H1 (cell line): Measurements from ENCODE around the gene SPTBN5. TPM values are rescaled to one million over a fixed set of nuclear protein-coding genes. Genes with fewer than 3 reads are reported as not detected.

Source experiments
- CTCF ChIA-PET: fragments of 300-600 bp; sonication (Branson Sonifier 250); formaldehyde crosslinking; loops from one replicate; lab custom pipeline; 2021; ENCODE audit not compliant: partially characterized antibody; lab: Charles Lee
- POLR2A ChIA-PET: fragments of 300-600 bp; sonication (Branson Sonifier 250); formaldehyde crosslinking; loops from one replicate; lab custom pipeline; 2021; ENCODE audit warnings: inconsistent platforms; ENCODE audit not compliant: partially characterized antibody; lab: Charles Lee
- DNase-seq, 2 experiments: peaks; one replicate each; pipeline versions ENCODE4 v3.0.0 to v3.0.0-alpha.2; 2010 to 2022; ENCODE audit warnings: low spot score in 2 of 2, low read depth in 1 of 2, mixed read lengths in 1 of 2
- FAIRE-seq: peaks from 2 replicates; lab custom pipeline; 2011; peaks lifted over from hg19 to GRCh38; lab: Jason Lieb, UNC
- H2AFZ ChIP-seq: 2 replicates; pipeline ENCODE4 v1.8.1; 2012; ENCODE audit warnings: low read length, inconsistent platforms
- H2AK5ac ChIP-seq: 2 replicates; pipeline ENCODE4 v1.6.1; 2013; ENCODE audit warnings: low read depth, low read length
- H2BK120ac ChIP-seq: replicated peaks from 2 replicates; pipeline ENCODE3; 2013; ENCODE audit warnings: low read depth, low read length, inconsistent platforms
- H2BK12ac ChIP-seq: 2 replicates; pipeline ENCODE4 v1.6.1; 2013; ENCODE audit warnings: low read depth, low read length
- H2BK15ac ChIP-seq: 2 replicates; pipeline ENCODE4 v1.6.1; 2013; ENCODE audit warnings: low read length
- H2BK20ac ChIP-seq: 2 replicates; pipeline ENCODE4 v1.6.1; 2013; ENCODE audit warnings: low read length
- H2BK5ac ChIP-seq: 2 replicates; pipeline ENCODE4 v1.6.1; 2013; ENCODE audit warnings: low read depth, low read length
- H3K14ac ChIP-seq: 2 replicates; pipeline ENCODE4 v1.6.1; 2013; ENCODE audit warnings: inconsistent platforms; ENCODE audit not compliant: insufficient read length
- H3K18ac ChIP-seq: 2 replicates; pipeline ENCODE4 v1.6.1; 2013; ENCODE audit warnings: low read length; ENCODE audit errors: extremely low read depth
- H3K23ac ChIP-seq: 2 replicates; pipeline ENCODE4 v1.6.1; 2013; ENCODE audit warnings: inconsistent platforms; ENCODE audit not compliant: insufficient read length
- H3K23me2 ChIP-seq: 2 replicates; pipeline ENCODE4 v1.6.1; 2013; ENCODE audit warnings: low read depth, low read length
- H3K27ac ChIP-seq: 2 replicates; pipeline ENCODE4 v1.6.1; 2011; ENCODE audit warnings: low read depth, low read length, inconsistent platforms
- H3K27me3 ChIP-seq, 4 experiments: replicated peaks in 1 of 4; 1 replicate in 1 of 4; 2 replicates in 3 of 4; pipeline versions ENCODE4 v1.6.1 to v1.8.1; 2011 to 2013; ENCODE audit warnings: low read length in 3 of 4, mild to moderate bottlenecking in 3 of 4, inconsistent platforms in 2 of 4, mixed read lengths in 2 of 4, moderate library complexity in 1 of 4; ENCODE audit not compliant: control insufficient read depth in 3 of 4, insufficient read depth in 3 of 4; ENCODE audit errors: extremely low read depth in 1 of 4
- H3K36me3 ChIP-seq, 4 experiments: 2 replicates each; pipeline versions ENCODE4 v1.6.1 to v1.8.1; 2011 to 2013; ENCODE audit warnings: mild to moderate bottlenecking in 4 of 4, low read length in 3 of 4, moderate library complexity in 2 of 4, control low read depth in 1 of 4, inconsistent platforms in 1 of 4; ENCODE audit not compliant: insufficient read depth in 4 of 4, control insufficient read depth in 2 of 4
- H3K4ac ChIP-seq: replicated peaks from 2 replicates; pipeline ENCODE3; 2013; ENCODE audit warnings: low read length, low read depth, mixed read lengths, inconsistent platforms; ENCODE audit not compliant: insufficient read length
- H3K4me1 ChIP-seq, 4 experiments: replicated peaks in 1 of 4; 1 replicate in 1 of 4; 2 replicates in 3 of 4; pipeline versions ENCODE4 v1.6.1 to v1.8.1; 2011 to 2013; ENCODE audit warnings: low read length in 3 of 4, inconsistent platforms in 2 of 4, mixed read lengths in 1 of 4; ENCODE audit not compliant: insufficient read depth in 4 of 4, control insufficient read depth in 3 of 4
- H3K4me2 ChIP-seq, 2 experiments: 2 replicates each; pipeline versions ENCODE4 v1.6.1 to v1.8.1; 2011 to 2013; ENCODE audit warnings: low read depth in 2 of 2, low read length in 2 of 2, control low read depth in 1 of 2, inconsistent platforms in 1 of 2, mild to moderate bottlenecking in 1 of 2; ENCODE audit not compliant: insufficient read depth in 1 of 2
- H3K4me3 ChIP-seq, 4 experiments: fragments of 200-600, 300-600 bp in 1 of 4; sonication (generic), shearing (Covaris generic), sonication (Bioruptor Twin) in 1 of 4; 2 replicates each; pipeline versions ENCODE4 v1.5.1 to v1.8.1; 2011 to 2016; ENCODE audit warnings: low read length in 4 of 4, low read depth in 3 of 4, control low read depth in 2 of 4, inconsistent platforms in 2 of 4, mild to moderate bottlenecking in 2 of 4, mixed read lengths in 1 of 4, moderate library complexity in 1 of 4; ENCODE audit not compliant: insufficient read depth in 2 of 4; ENCODE audit errors: extremely low read depth in 1 of 4
- H3K56ac ChIP-seq: replicated peaks from 2 replicates; pipeline ENCODE3; 2013; ENCODE audit warnings: low read depth, mild to moderate bottlenecking, mixed read lengths, low read length, inconsistent platforms; ENCODE audit not compliant: insufficient read length
- H3K79me1 ChIP-seq: 2 replicates; pipeline ENCODE4 v1.6.1; 2013; ENCODE audit warnings: low read depth, low read length, control low read depth
- H3K79me2 ChIP-seq, 2 experiments: 2 replicates each; pipeline versions ENCODE4 v1.6.1 to v1.8.1; 2012 to 2013; ENCODE audit warnings: low read length in 2 of 2, mild to moderate bottlenecking in 2 of 2, inconsistent platforms in 1 of 2; ENCODE audit not compliant: insufficient read depth in 2 of 2, control insufficient read depth in 1 of 2
- H3K9ac ChIP-seq, 4 experiments: replicated peaks in 1 of 4; 1 replicate in 1 of 4; 2 replicates in 3 of 4; pipeline versions ENCODE4 v1.6.1 to v1.8.1; 2011 to 2013; ENCODE audit warnings: low read depth in 3 of 4, low read length in 3 of 4, control low read depth in 2 of 4, mild to moderate bottlenecking in 2 of 4, moderate library complexity in 2 of 4, inconsistent platforms in 1 of 4; ENCODE audit errors: extremely low read depth in 1 of 4
- H3K9me3 ChIP-seq, 2 experiments: 2 replicates each; pipeline versions ENCODE4 v1.6.1 to v1.8.1; 2012 to 2013; ENCODE audit warnings: mild to moderate bottlenecking in 2 of 2, moderate library complexity in 2 of 2, control low read depth in 1 of 2, inconsistent platforms in 1 of 2, low read depth in 1 of 2, low read length in 1 of 2, mixed read lengths in 1 of 2; ENCODE audit not compliant: insufficient read depth in 2 of 2
- H4K20me1 ChIP-seq, 2 experiments: replicated peaks in 1 of 2; 2 replicates each; pipeline versions ENCODE3 to v1.8.1; 2011 to 2013; ENCODE audit warnings: inconsistent platforms in 2 of 2, low read length in 2 of 2, mild to moderate bottlenecking in 1 of 2; ENCODE audit not compliant: insufficient read depth in 2 of 2, control insufficient read depth in 1 of 2
- H4K5ac ChIP-seq: 2 replicates; pipeline ENCODE4 v1.6.1; 2013; ENCODE audit warnings: low read length, low read depth, mixed read lengths, inconsistent platforms; ENCODE audit not compliant: insufficient read length
- H4K8ac ChIP-seq: 2 replicates; pipeline ENCODE4 v1.8.0; 2013; ENCODE audit warnings: mild to moderate bottlenecking, moderate library complexity, low read length, inconsistent platforms; ENCODE audit not compliant: insufficient read depth; ENCODE audit errors: extremely low read depth
- H4K91ac ChIP-seq: replicated peaks from 2 replicates; pipeline ENCODE3; 2013; ENCODE audit warnings: low read length, mixed read lengths, inconsistent platforms; ENCODE audit not compliant: insufficient read length
- JUND ChIP-seq: IDR thresholded peaks from 2 replicates; pipeline ENCODE4 v1.6.1; 2011; ENCODE audit warnings: mild to moderate bottlenecking, improper control_type of control experiment, low read length
- KDM1A ChIP-seq: fragments of 200-600, 300-600 bp; sonication (generic); IDR thresholded peaks from 2 replicates; pipeline ENCODE4 v1.7.1; 2016; ENCODE audit warnings: mild to moderate bottlenecking, low read length, borderline replicate concordance
- PHF8 ChIP-seq: fragments of 200-600 bp; sonication (generic); conservative IDR thresholded peaks from 2 replicates; pipeline ENCODE4 v1.7.1; 2012; ENCODE audit warnings: low read depth, mild to moderate bottlenecking, inconsistent platforms, low read length, moderate library complexity
- SP4 ChIP-seq: IDR thresholded peaks from 2 replicates; pipeline ENCODE4 v1.6.1; 2012; ENCODE audit warnings: low read length, inconsistent platforms
- ZNF274 ChIP-seq: IDR thresholded peaks from 2 replicates; pipeline ENCODE4 v1.7.0; 2012; ENCODE audit warnings: low read length, borderline replicate concordance; ENCODE audit errors: extremely low read depth
- WGBS, 2 experiments: shearing (Covaris generic) in 1 of 2; methylation state at CpG; one replicate each; pipeline versions ENCODE4 v1.1.6 to v1.1.7; 2013 to 2015; ENCODE audit warnings: low lambda C conversion rate in 2 of 2, mixed read lengths in 2 of 2, inconsistent platforms in 1 of 2, low coverage in 1 of 2, missing lambda C conversion rate in 1 of 2; ENCODE audit not compliant: insufficient replicate concordance in 2 of 2, insufficient coverage in 1 of 2, insufficient read length in 1 of 2; ENCODE audit errors: extremely low coverage in 1 of 2, missing lambda C conversion rate in 1 of 2; 5-methylcytosine and 5-hydroxymethylcytosine counted together
- polyA plus RNA-seq, 7 experiments: library from polyadenylated mRNA; depleted of rRNA in 3 of 7; stranded (reverse) in 5 of 7; unstranded in 2 of 7; fragments of >200 nt in 5 of 7; fragments of 200-250 nt in 2 of 7; gene quantifications; 1 replicate in 5 of 7; 2 replicates in 1 of 7; 4 replicates in 1 of 7; pipeline versions ENCODE4 v1.2.1 to v1.2.3, GENCODE V29; 2011 to 2013; ENCODE audit warnings: missing spikeins in 2 of 7, mixed read lengths in 2 of 7
- total RNA-seq: library from RNA; stranded (reverse); fragmentation: NEBNext Ultra II Directional; extraction: Animal tissue kit (Norgen Biotek cat#: 25700); gene quantifications from 2 replicates; pipeline ENCODE4 v1.2.1, GENCODE V29; 2021

SPTBN5 gene
- total and polyA plus RNA-seq, 2 of the 8 experiments (the other 6 are each of a cell fraction or from before 2014, with no cell fraction given) = 0.32 to 0.84 TPM

- Histone ChIP-seq H2BK20ac (no peak overlapping the region), H3K4me3 (no peak overlapping the region), H3K36me3 (peaks cover 0 to 3% (median 0%) of the 10 kb centered on the region in 4 experiments; a peak in 3 of 8 replicates), H4K91ac (no peak overlapping the region), H2BK5ac (no peak overlapping the region), H3K23ac (no peak overlapping the region), H4K5ac (no peak overlapping the region), H3K79me2 (no peaks in the 10 kb centered on the region), H3K9me3 (no peaks in the 10 kb centered on the region), H3K56ac (no peak overlapping the region), H4K20me1 (peaks cover 2 to 12% of the 10 kb centered on the region in 2 experiments), H3K27ac (no peak overlapping the region), H2BK12ac (no peak overlapping the region), H3K4me1 (peaks cover 0 to 8% (median 0%) of the 10 kb centered on the region in 4 experiments; a peak in 3 of 7 replicates), H2AFZ (no peak overlapping the region), H3K9ac (no peak overlapping the region), H3K23me2 (no peaks in the 10 kb centered on the region), H3K79me1 (peaks cover 10% of the 10 kb centered on the region; the same call in 1 of the 2 replicates), H3K14ac (no peak overlapping the region), H3K4ac (no peak overlapping the region), H3K4me2 (no peak overlapping the region), H3K18ac (no peak overlapping the region), H2AK5ac (no peak overlapping the region), H3K27me3 (no peaks in the 10 kb centered on the region), H4K8ac (no peak overlapping the region), H2BK15ac (no peak overlapping the region), H2BK120ac (no peak overlapping the region)
- DNase-seq (no peak), FAIRE-seq (no peak)
- ChIA-PET POLR2A (no interaction called here), CTCF (no interaction called here)
- WGBS, 2 experiments = 96% methylated on average over 3 of the region's 3 CpGs; no CpG with 5 or more reads in 1 of the 2 experiments
- TF ChIP-seq SP4 (no peak), JUND (no peak), PHF8 (no peak), KDM1A (no peak), ZNF274 (no peak)
Observed at GRCh38 chr15:41927536-41927935, 33.7 kb upstream of the SPTBN5 start.
